HT-29 (cell line): ENCODE results near the gene RNF41. TPM values are rescaled to one million over a fixed set of nuclear protein-coding genes. Genes with fewer than 3 reads are reported as not detected.
"Not testable (repeated sequence)": the region's sequence is repeated elsewhere in the genome, so short reads cannot be mapped to it uniquely, and the experiment has no call there.

Experiments
- DNase-seq: peaks from one replicate; pipeline ENCODE4 v3.0.0-alpha.2; 2015; ENCODE audit warnings: low spot score
- total RNA-seq: library from RNA; depleted of rRNA; stranded (reverse); fragments of >200 nt; shearing (Covaris generic); gene quantifications from 2 replicates; pipeline ENCODE4 v1.2.3, GENCODE V29; 2014; rRNA removed

RNF41 gene
- total RNA-seq = 94.3 and 103 TPM in 2 replicates

GRCh38 chr12:56221757-56222530, at the start of gene RNF41:
RNF41 (minus strand) TSS chr12:56221922; CDS start chr12:56214047, 7,875 bp downstream.
- DNase-seq = peak; percentile 97

GRCh38 chr12:56271031-56271430, 49.3 kb upstream of the RNF41 start:
- DNase-seq = peak; percentile 37

GRCh38 chr12:56267443-56268071, 45.8 kb upstream of the RNF41 start:
- DNase-seq = no peak

- peak; percentile 93 for DNase-seq
Observed at GRCh38 chr12:56266693-56267442, 45.1 kb upstream of the RNF41 start, which contains the start of gene COQ10A. COQ10A (plus strand) TSS chr12:56266942; CDS start chr12:56267119, 177 bp downstream.

GRCh38 chr12:56266068-56266692, 44.5 kb upstream of the RNF41 start:
- not testable (repeated sequence) for DNase-seq

- DNase-seq = not testable (repeated sequence)
Observed at GRCh38 chr12:56262955-56263354, 41.2 kb upstream of the RNF41 start.

GRCh38 chr12:56261503-56262232, 39.9 kb upstream of the RNF41 start:
- DNase-seq = peak; percentile 41

- no peak for DNase-seq
Observed at GRCh38 chr12:56260921-56261320, 39.2 kb upstream of the RNF41 start.

- DNase-seq = no peak
Observed at GRCh38 chr12:56260380-56260779, 38.7 kb upstream of the RNF41 start.

GRCh38 chr12:56258820-56259183, 37.1 kb upstream of the RNF41 start:
- no peak for DNase-seq

GRCh38 chr12:56258068-56258819, 36.5 kb upstream of the RNF41 start, which contains the start of gene ANKRD52:
ANKRD52 (minus strand) TSS chr12:56258384; CDS start chr12:56258269, 115 bp downstream.
- peak; percentile 80 for DNase-seq

GRCh38 chr12:56257491-56258067, 35.9 kb upstream of the RNF41 start:
- peak; percentile 25 for DNase-seq

GRCh38 chr12:56257071-56257470, 35.3 kb upstream of the RNF41 start:
- DNase-seq = no peak

GRCh38 chr12:56256326-56256960, 34.7 kb upstream of the RNF41 start:
- no peak for DNase-seq

- no peak for DNase-seq
Observed at GRCh38 chr12:56255671-56256070, 33.9 kb upstream of the RNF41 start.

GRCh38 chr12:56253091-56253490, 31.4 kb upstream of the RNF41 start:
- no peak for DNase-seq

GRCh38 chr12:56252649-56253048, 30.9 kb upstream of the RNF41 start:
- DNase-seq = no peak

GRCh38 chr12:56248711-56249110, 27.0 kb upstream of the RNF41 start:
- no peak for DNase-seq

GRCh38 chr12:56247923-56248322, 26.2 kb upstream of the RNF41 start:
- DNase-seq = no peak
